Tibial nerve (tissue), 4 donors: ENCODE data around the gene TENT4A. TPM values are rescaled to one million over a fixed set of nuclear protein-coding genes. Genes with fewer than 3 reads are reported as not detected.

Experiments
- DNase-seq, 2 donors: peaks; one replicate each; pipeline ENCODE4 v3.0.0-alpha.2; 2019; ENCODE audit warnings: low spot score in 2 of 2
- H3K27ac ChIP-seq, 4 donors: fragments of 200-600 bp; sonication (generic) in 3 of 4; one replicate each; pipeline ENCODE4 v1.5.1; 2017 to 2019; ENCODE audit warnings: mild to moderate bottlenecking in 1 of 4
- H3K27me3 ChIP-seq, 2 donors: fragments of 200-600 bp; sonication (generic) in 1 of 2; one replicate each; pipeline versions ENCODE4 v1.5.1 to v1.6.0; 2017 to 2019
- H3K36me3 ChIP-seq, 3 donors: fragments of 200-600 bp; sonication (generic); one replicate each; pipeline ENCODE4 v1.5.1; 2018 to 2019
- H3K4me1 ChIP-seq, 4 donors: fragments of 200-600 bp; sonication (generic) in 3 of 4; one replicate each; pipeline ENCODE4 v1.5.1; 2017 to 2019
- H3K4me3 ChIP-seq, 4 donors: fragments of 200-600 bp; sonication (generic) in 3 of 4; one replicate each; pipeline ENCODE4 v1.5.1; 2017 to 2019; ENCODE audit warnings: mild to moderate bottlenecking in 1 of 4, moderate library complexity in 1 of 4
- H3K9me3 ChIP-seq, 4 donors: fragments of 200-600 bp; sonication (generic) in 3 of 4; one replicate each; pipeline ENCODE4 v1.5.1; 2017 to 2019
- EP300 ChIP-seq, 2 donors: sonication (generic); formaldehyde crosslinking; IDR thresholded peaks; one replicate each; pipeline ENCODE4 v1.6.1; 2017; ENCODE audit warnings: antibody characterized with exemption in 2 of 2, mild to moderate bottlenecking in 1 of 2
- POLR2A ChIP-seq, 2 donors: fragments of 450-650 bp; IDR thresholded peaks; one replicate each; pipeline ENCODE4 v1.6.1; 2017; ENCODE audit warnings: antibody characterized with exemption in 2 of 2, mild to moderate bottlenecking in 2 of 2, moderate library complexity in 2 of 2
- WGBS, 2 donors: methylation state at CpG; one replicate each; pipeline ENCODE4 v1.1.5; 2018; 5-methylcytosine and 5-hydroxymethylcytosine counted together
- total RNA-seq, 4 donors: library from RNA; depleted of rRNA; stranded (reverse); fragments of >200 nt; gene quantifications; one replicate each; pipeline ENCODE4 v1.1.0, GENCODE V29; 2016
- TF ChIP-seq, protein P1 (sequence below), 5 experiments: fragments of 200-600 bp in 3 of 5; fragments of 450-650 bp in 2 of 5; sonication (generic) in 3 of 5; IDR thresholded peaks; one replicate each; pipeline ENCODE4 v1.5.1; 2016 to 2019; ENCODE audit warnings: antibody characterized with exemption in 5 of 5, mild to moderate bottlenecking in 3 of 5, moderate library complexity in 2 of 5

TENT4A gene
- total RNA-seq, 4 donors from 2014 or later: 22.7 to 34.1 (median 29.2) TPM

DNA sequence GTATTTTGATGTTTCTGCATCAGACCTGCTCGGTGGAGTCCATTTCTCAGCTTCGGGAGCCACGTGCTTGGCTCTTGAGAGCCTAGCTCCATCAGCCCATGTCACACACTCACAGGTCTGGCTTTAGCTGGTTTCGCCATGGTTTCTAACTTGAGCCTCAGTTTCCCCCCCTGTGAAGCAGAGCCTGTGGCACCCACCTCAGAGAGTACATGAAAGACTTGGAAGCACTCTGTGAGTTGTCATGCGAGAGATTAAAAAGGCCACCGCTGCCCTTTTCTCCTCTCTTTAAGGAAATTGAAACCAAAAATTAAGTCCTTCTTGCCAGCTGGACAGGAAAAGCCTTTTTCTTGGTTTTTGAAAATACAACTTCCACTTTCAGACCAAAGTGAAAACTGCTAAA, 8.8 kb downstream of the TENT4A start:
- peaks cover 0 to 99% (median 54%) of the 10 kb centered on the region in 4 donors for H3K4me1 ChIP-seq
- H3K36me3 ChIP-seq: peaks cover 0 to 5% (median 0%) of the 10 kb centered on the region in 3 donors
- no peaks in the 10 kb centered on the region for H3K9me3 ChIP-seq
- peak overlapping the region in 2 of 4 donors; percentile 12 to 37 for H3K4me3 ChIP-seq
- H3K27ac ChIP-seq: peak overlapping the region in 3 of 4 donors; percentile 37 to 79 (median 76)
- no peak for TF ChIP-seq POLR2A (IDR thresholded peaks at IDR 0.05)
- DNase-seq: no peak
- no peaks in the 10 kb centered on the region for H3K27me3 ChIP-seq
- 26 to 43% methylated on average over 6 of the region's 6 CpGs for WGBS, 2 donors

DNA sequence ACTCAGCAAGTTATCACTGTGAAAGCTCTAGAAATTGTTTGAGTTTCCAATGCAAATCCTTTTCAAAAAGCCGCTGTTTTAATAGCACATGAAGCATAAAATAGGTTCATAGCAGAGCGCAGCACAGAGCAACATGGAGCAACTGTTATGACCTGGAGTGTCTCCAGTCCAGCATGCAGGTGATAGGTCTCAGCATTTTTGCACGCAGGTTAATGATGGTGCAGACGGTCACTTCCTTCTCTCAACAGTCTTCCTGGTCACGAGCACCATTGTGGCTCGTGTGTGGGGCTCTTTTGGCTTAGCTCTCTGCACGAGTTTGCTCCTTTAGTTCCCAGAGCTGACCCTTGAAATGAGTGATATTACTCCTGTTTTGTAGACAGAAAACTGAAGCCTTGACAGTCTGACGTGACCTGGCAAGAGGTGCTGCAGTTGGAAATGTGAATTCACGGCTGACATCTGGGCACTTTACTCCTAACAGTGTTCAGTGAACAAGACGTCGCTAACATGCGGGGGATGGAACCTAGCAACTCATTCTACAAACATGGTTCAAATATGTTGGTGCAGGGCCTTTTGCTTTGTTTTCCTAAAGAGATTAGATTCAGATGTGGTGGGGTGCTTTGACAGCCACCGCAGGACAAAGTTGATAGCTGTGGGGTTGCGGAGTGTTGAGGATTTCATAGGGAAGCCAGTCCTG, 10.0 kb downstream of the TENT4A start:
- Histone ChIP-seq H3K27me3 (no peaks in the 10 kb centered on the region), H3K36me3 (peaks cover 0 to 5% (median 0%) of the 10 kb centered on the region in 3 donors), H3K4me1 (peaks cover 0 to 99% (median 45%) of the 10 kb centered on the region in 4 donors), H3K27ac (peak overlapping the region in 1 of 4 donors; percentile 37), H3K4me3 (no peak overlapping the region), H3K9me3 (no peaks in the 10 kb centered on the region)
- 69 to 70% methylated on average over 14 of the region's 14 CpGs for WGBS, 2 donors
- TF ChIP-seq EP300 (IDR thresholded peaks at IDR 0.05): no peak
- TF ChIP-seq, protein P1, sequence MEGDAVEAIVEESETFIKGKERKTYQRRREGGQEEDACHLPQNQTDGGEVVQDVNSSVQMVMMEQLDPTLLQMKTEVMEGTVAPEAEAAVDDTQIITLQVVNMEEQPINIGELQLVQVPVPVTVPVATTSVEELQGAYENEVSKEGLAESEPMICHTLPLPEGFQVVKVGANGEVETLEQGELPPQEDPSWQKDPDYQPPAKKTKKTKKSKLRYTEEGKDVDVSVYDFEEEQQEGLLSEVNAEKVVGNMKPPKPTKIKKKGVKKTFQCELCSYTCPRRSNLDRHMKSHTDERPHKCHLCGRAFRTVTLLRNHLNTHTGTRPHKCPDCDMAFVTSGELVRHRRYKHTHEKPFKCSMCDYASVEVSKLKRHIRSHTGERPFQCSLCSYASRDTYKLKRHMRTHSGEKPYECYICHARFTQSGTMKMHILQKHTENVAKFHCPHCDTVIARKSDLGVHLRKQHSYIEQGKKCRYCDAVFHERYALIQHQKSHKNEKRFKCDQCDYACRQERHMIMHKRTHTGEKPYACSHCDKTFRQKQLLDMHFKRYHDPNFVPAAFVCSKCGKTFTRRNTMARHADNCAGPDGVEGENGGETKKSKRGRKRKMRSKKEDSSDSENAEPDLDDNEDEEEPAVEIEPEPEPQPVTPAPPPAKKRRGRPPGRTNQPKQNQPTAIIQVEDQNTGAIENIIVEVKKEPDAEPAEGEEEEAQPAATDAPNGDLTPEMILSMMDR (IDR thresholded peaks at IDR 0.05): no peak
- no peak for TF ChIP-seq POLR2A (IDR thresholded peaks at IDR 0.05)
- no peak for DNase-seq

DNA sequence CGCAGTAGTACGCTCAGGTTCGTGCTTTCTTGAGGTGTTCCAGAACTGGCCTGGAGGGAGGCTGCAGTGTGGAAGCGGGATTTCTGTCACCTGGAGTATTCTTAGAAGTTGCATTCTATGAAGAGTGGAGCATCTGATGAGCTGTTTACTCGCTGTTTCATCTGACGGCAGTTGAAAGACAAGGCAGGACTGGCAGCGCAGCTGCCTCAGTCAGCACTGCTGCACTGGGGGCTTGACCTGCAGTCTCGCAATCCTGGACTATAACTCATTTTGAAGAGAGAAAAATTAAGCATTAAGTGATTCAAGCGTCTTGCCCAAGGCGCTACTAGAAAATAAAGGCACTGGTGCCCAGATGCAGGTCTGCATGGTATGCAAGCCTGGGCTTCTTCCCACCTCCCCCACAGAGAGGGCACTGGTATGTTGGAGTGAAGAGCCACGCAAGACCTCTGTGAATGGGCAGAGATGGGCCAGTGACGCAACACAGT, 10.6 kb downstream of the TENT4A start:
- DNase-seq: no peak
- TF ChIP-seq POLR2A (IDR thresholded peaks at IDR 0.05) (no peak), EP300 (IDR thresholded peaks at IDR 0.05) (no peak)
- TF ChIP-seq, protein P1 (IDR thresholded peaks at IDR 0.05): no peak
- no peak overlapping the region for H3K4me3 ChIP-seq
- peaks cover 0 to 99% (median 48%) of the 10 kb centered on the region in 4 donors for H3K4me1 ChIP-seq
- H3K27me3 ChIP-seq: no peaks in the 10 kb centered on the region
- WGBS, 2 donors: 86 to 87% methylated on average over 12 of the region's 12 CpGs
- H3K9me3 ChIP-seq: no peaks in the 10 kb centered on the region
- H3K36me3 ChIP-seq: peaks cover 0 to 5% (median 0%) of the 10 kb centered on the region in 3 donors
- no peak overlapping the region for H3K27ac ChIP-seq

DNA sequence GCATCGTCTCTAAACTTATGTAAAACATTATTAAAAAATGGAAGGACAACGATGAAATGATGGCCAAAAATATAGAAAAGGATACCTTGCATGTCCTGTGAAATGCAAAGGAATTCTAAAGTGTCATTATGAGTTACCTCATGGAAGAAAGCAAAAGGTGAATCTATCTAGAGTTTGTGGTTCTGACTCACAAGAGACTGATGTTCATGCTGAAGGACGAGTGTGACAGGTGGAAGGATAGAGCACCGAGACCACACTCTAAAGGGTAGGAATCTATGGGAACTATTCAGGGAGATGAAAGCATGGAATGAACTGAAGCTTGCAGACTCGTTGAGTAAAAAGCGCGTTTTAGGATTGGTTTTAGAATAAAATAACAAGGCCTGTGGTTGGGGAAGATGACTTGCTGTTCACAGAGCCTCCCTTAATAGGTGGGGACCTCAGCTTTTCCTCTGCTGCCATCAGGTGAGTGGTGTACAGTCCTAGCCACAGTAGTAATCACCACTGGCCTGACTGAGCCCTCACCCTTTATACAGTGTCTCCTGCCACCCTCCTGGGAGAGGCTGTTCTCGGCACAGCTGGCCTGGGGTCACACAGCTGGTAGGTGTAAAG, 11.2 kb downstream of the TENT4A start:
- Histone ChIP-seq H3K9me3 (no peaks in the 10 kb centered on the region), H3K27ac (no peak overlapping the region), H3K4me3 (no peak overlapping the region), H3K27me3 (no peaks in the 10 kb centered on the region), H3K4me1 (peaks cover 0 to 99% (median 52%) of the 10 kb centered on the region in 4 donors), H3K36me3 (peaks cover 0 to 5% (median 0%) of the 10 kb centered on the region in 3 donors)
- 85 to 89% methylated on average over 8 of the region's 8 CpGs for WGBS, 2 donors
- no peak for DNase-seq
- TF ChIP-seq, protein P1 (IDR thresholded peaks at IDR 0.05): no peak
- TF ChIP-seq POLR2A (IDR thresholded peaks at IDR 0.05): no peak
- TF ChIP-seq EP300 (IDR thresholded peaks at IDR 0.05): no peak

DNA sequence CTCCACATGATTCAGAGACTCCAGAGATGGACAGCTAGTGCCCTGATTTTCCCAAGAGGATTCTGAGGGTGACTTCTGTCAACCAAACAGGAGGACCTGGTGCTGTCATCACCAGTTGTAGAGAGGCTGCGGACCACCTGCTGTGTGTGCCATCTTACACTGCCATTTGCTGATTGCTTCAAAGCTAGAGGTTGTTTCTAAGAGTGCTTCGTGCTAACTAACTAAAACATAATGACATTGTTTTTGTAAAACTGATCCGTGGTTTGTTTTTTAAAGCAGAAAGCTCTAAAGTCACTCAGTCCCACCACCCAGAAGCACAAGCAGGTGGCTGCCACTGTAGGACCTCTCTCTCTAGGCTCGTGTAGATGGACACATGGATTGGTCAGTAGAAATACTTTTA, 12.2 kb downstream of the TENT4A start:
- no peaks in the 10 kb centered on the region for H3K9me3 ChIP-seq
- TF ChIP-seq, protein P1 (IDR thresholded peaks at IDR 0.05): no peak
- H3K36me3 ChIP-seq: peaks cover 0 to 5% (median 0%) of the 10 kb centered on the region in 3 donors
- H3K27ac ChIP-seq: no peak overlapping the region
- 72 to 78% methylated on average over 4 of the region's 4 CpGs for WGBS, 2 donors
- peaks cover 0 to 99% (median 53%) of the 10 kb centered on the region in 4 donors for H3K4me1 ChIP-seq
- no peak overlapping the region for H3K4me3 ChIP-seq
- H3K27me3 ChIP-seq: no peaks in the 10 kb centered on the region
- no peak for DNase-seq
